ENCODE measurements around the gene GCC1. TPM values are rescaled to one million over a fixed set of nuclear protein-coding genes. Genes with fewer than 3 reads are reported as not detected.
A peak's percentile ranks its signal among the peaks of the same experiment; 100 is the strongest.
"Not testable (repeated sequence)": the region's sequence is repeated elsewhere in the genome, so short reads cannot be mapped to it uniquely, and the experiment has no call there.

The GCC1 gene
- total RNA-seq, 2 experiments from 2014 or later: 17.5 to 18.9 TPM

DNA sequence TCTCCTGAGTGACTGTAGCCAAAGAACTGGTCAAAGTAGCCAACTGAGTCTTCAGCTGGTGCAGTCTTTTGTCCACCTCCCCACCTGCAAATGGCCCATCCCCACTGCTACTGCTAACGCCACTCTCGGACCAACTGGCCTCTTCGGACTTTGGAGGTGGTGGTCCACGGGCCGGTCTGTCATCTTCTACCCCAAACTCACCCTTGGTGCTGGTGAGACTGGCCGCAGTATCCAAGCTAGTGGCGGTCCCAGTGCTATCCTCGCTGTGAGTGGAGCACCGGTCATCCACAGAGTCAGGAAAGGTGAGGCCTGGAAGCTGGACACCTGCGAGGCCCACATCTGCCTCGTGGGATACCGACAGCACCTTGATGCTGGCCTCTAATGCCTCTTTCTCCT is 750 bp downstream of the GCC1 start:
- Mint-ChIP-seq H3K9me3 (no peaks in the 10 kb centered on the region), H3K27ac (peak overlapping the region; percentile 96), H3K4me1 (peaks cover 64% of the 10 kb centered on the region), H3K36me3 (ENCODE audit: low read depth) (peaks cover 23% of the 10 kb centered on the region), H3K27me3 (no peaks in the 10 kb centered on the region), H3K4me3 (peak overlapping the region; percentile 99)
- CTCF ChIA-PET: interaction anchor here (1.4 kb wide), 1 partner anchor 237 kb away, joined by 3 read pairs; no protein-coding TSS in a partner anchor
- no peak for DNase-seq
- POLR2A ChIA-PET: no interaction called here

DNA sequence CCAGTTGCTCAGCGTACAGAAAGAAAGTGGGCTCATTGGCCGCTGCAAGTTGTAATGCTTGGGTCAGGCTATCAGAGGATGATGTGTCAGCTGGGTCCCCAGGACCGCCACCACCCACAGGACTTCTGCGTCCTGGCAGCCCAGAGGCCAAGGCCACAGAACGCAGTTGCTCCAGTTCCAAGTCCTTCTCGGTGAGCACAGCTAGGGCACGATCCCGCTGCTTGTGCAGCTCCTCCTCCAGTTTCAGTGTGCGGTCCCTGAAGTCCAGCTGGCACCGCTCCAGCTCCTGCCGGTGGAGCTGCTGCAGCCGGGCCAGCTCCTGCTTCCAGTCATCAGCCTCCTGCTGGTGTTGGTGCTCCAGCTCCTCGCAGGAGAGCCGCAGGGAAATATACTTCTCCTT is 3.0 kb downstream of the GCC1 start:
- H3K27ac Mint-ChIP-seq: no peak overlapping the region
- no peaks in the 10 kb centered on the region for H3K9me3 Mint-ChIP-seq
- no peak overlapping the region for H3K4me3 Mint-ChIP-seq
- no peak for DNase-seq
- H3K27me3 Mint-ChIP-seq: no peaks in the 10 kb centered on the region
- H3K4me1 Mint-ChIP-seq: peaks cover 55% of the 10 kb centered on the region
- ChIA-PET POLR2A (no interaction called here), CTCF (interaction anchor here (0.9 kb wide), 2 partner anchors 8 to 13 kb away, joined by 3 read pairs; no protein-coding TSS in a partner anchor)
- peaks cover 25% of the 10 kb centered on the region for H3K36me3 Mint-ChIP-seq (ENCODE audit: low read depth)

DNA sequence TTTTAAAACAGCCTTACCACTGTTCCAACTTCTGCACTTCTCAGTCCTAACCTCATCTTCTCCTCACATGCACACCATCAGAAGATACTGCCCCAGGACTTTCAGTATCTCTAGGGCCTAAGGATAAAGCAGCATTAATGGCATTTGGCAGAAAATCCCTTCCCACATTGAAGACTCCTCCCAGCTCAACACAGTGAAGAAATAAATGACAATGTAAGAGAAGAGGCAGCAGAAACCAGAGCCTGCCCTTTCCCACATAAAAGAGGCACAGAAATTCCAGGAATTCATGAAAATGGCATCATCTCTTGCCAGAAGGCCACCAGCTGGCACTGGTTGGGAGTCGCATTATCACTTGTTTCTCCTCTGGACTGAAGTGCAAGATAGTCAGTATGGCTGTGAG is 3.7 kb downstream of the GCC1 start:
- no peak for DNase-seq
- H3K36me3 Mint-ChIP-seq (ENCODE audit: low read depth): peaks cover 28% of the 10 kb centered on the region
- H3K4me3 Mint-ChIP-seq: no peak overlapping the region
- CTCF ChIA-PET: interaction anchor here (0.9 kb wide), 1 partner anchor 13 kb away, joined by 3 read pairs; no protein-coding TSS in a partner anchor
- H3K9me3 Mint-ChIP-seq: no peaks in the 10 kb centered on the region
- H3K27ac Mint-ChIP-seq: no peak overlapping the region
- peaks cover 55% of the 10 kb centered on the region for H3K4me1 Mint-ChIP-seq
- POLR2A ChIA-PET: no interaction called here
- H3K27me3 Mint-ChIP-seq: no peaks in the 10 kb centered on the region

DNA sequence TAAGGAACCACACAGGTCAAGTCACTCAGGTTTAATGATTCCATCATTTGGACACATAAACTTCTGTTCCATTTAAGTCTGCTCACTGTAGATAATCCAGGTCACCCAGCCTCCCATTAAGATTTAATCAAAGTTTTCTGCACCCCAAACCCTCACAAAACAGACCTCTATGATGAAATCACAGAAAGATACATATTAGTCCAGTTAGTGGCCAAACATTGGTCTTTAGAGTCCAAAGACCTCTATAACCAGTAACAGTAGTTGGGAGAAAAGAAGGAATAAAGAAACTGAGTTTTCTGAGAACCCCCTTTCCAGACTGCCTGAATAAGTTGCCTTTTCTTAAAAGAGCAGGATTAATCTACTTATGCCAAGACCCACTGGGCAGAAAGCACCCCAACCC is 4.8 kb downstream of the GCC1 start:
- ChIA-PET CTCF (interaction anchor here (0.8 kb wide), 1 partner anchor 17 kb away, joined by 3 read pairs; no protein-coding TSS in a partner anchor), POLR2A (no interaction called here)
- Mint-ChIP-seq H3K4me1 (peaks cover 45% of the 10 kb centered on the region), H3K4me3 (no peak overlapping the region), H3K9me3 (no peaks in the 10 kb centered on the region), H3K27ac (no peak overlapping the region), H3K36me3 (ENCODE audit: low read depth) (peaks cover 28% of the 10 kb centered on the region), H3K27me3 (no peaks in the 10 kb centered on the region)
- DNase-seq: no peak

DNA sequence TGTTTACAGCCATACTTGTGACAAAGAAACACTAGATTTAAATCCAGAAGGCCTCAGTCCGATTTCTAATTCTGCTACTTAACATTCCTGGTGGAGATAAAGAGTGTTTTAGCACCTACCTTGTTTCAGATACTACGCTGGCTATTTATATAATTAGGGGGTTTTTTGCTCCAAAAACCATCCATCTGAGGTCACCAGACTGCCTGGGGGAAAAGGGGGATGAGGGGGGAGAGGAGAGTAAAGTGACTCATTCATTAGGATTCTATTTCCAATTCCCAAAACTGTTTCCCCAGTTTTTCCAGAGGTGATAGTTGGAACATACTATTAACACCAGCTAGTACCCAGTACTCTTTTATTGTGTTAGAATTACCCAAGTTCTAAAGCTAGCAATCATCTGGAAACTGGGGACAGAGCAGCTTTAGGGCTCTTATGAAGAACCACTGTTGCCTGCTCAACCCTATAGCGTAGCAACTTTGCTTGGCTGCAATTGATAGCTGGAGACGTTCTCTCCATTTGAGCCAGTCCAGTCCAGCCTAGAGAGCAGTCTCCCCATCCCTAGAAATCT is 6.6 kb downstream of the GCC1 start:
- H3K27ac Mint-ChIP-seq: no peak overlapping the region
- no peaks in the 10 kb centered on the region for H3K9me3 Mint-ChIP-seq
- ChIA-PET CTCF (no interaction called here), POLR2A (no interaction called here)
- peaks cover 31% of the 10 kb centered on the region for H3K4me1 Mint-ChIP-seq
- no peak for DNase-seq
- no peak overlapping the region for H3K4me3 Mint-ChIP-seq
- H3K27me3 Mint-ChIP-seq: no peaks in the 10 kb centered on the region
- peaks cover 27% of the 10 kb centered on the region for H3K36me3 Mint-ChIP-seq (ENCODE audit: low read depth)

DNA sequence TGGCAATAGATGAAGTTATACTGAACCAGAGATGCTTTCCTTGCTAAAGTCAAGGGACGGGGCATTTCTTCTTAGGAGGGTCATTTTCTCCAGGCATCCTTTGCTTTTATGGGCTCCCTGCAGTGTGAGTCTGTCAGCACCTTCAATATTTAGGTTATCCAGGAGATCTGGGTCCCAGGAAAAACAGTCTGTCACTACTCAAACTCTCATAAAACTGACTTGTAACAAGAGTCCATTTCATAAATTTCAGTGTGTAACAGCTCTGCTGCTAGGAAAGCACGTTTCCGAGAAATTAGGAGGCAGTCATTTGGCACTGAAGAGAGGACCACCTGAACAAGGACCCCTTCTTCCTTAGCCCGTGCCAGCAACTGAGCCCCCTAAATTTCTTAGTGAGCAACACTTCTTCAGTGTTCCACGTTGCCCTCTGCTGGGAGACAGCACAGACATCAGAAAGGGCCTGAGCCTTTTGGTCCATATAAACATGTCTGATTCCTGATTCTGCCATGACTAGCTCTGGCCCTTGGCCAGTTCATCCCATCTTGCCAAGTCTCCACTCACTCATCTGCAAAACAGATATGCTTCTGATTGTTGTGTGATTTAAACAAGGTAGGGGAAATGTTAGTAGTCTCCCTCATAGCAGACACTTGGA is 7.2 kb downstream of the GCC1 start:
- Mint-ChIP-seq H3K9me3 (no peaks in the 10 kb centered on the region), H3K4me1 (peaks cover 24% of the 10 kb centered on the region), H3K27ac (no peak overlapping the region), H3K36me3 (ENCODE audit: low read depth) (peaks cover 23% of the 10 kb centered on the region), H3K27me3 (no peaks in the 10 kb centered on the region), H3K4me3 (no peak overlapping the region)
- POLR2A ChIA-PET: no interaction called here
- CTCF ChIA-PET: no interaction called here
- no peak for DNase-seq

DNA sequence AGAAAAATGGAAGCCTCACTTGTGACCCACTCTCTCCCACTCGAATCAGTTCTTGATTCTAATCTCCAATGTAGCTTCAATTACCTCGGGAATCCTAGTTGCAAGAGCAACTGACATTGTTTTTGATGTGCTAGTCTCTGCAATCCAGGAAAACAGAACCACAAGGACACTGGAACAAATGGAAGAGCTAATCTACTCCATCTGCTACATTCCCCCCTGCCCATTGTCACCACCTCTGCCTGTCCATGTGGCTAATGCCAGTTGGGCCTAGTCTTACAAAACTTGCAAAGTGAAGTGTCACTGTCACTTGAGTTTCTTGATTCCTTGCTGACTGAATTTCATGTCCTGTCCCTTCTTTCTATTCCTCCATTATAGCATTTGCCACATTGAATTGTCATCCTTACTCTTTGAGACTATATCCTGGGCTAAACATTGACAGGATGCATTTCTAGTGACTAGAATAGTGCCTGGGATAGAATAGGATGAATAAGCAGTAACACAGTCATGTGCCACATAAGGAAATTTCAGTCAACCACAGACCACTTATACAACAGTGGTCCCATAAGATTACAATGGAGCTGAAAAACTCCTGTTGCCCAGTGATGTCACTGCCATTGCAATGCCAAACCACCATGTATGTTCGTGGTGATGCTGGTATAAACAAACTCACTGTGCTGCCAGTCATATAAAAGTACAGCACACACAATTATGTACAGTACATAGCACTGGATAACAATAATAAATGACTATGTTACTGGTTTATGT is 13.5 kb downstream of the GCC1 start:
- Mint-ChIP-seq H3K27me3 (no peaks in the 10 kb centered on the region), H3K27ac (no peak overlapping the region), H3K36me3 (ENCODE audit: low read depth) (no peaks in the 10 kb centered on the region), H3K9me3 (peaks cover 3% of the 10 kb centered on the region), H3K4me3 (no peak overlapping the region), H3K4me1 (no peaks in the 10 kb centered on the region)
- ChIA-PET POLR2A (no interaction called here), CTCF (interaction anchor here (0.9 kb wide), 1 partner anchor 11 kb away, joined by 5 read pairs; no protein-coding TSS in a partner anchor)
- no peak for DNase-seq

DNA sequence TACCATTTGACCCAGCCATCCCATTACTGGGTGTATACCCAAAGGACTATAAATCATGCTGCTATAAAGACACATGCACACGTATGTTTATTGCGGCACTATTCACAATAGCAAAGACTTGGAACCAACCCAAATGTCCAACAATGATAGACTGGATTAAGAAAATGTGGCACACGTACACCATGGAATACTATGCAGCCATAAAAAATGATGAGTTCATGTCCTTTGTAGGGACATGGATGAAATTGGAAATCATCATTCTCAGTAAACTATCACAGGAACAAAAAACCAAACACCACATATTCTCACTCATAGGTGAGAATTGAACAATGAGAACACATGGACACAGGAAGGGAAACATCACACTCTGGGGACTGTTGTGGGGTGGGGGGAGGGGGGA is 17.4 kb downstream of the GCC1 start:
- H3K9me3 Mint-ChIP-seq; POLR2A ChIA-PET; DNase-seq; H3K36me3 Mint-ChIP-seq (ENCODE audit: low read depth); H3K27ac Mint-ChIP-seq; CTCF ChIA-PET; H3K4me1 Mint-ChIP-seq; H3K27me3 Mint-ChIP-seq; H3K4me3 Mint-ChIP-seq: not testable (repeated sequence)

DNA sequence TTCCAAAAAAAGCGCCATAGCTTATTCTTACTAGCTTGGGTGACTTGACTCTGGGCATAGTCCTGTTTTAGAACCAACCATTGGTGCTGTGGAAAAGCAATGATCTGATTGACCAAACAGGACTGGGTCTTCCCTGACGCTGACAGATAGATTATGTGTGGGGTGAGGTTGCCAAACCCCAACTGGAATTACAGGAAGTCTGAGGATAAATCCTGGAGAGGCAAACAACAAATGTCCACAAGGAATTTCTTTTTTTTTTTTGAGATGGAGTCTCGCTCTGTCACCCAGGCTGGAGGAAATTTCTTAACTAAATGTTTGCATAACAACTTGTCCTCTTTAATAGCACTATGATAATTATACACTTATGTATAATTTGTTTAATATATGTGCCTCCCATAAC is 19.2 kb downstream of the GCC1 start:
- Mint-ChIP-seq H3K27me3 (no peaks in the 10 kb centered on the region), H3K4me1 (no peaks in the 10 kb centered on the region), H3K4me3 (no peak overlapping the region), H3K9me3 (peaks cover 6% of the 10 kb centered on the region), H3K36me3 (ENCODE audit: low read depth) (no peaks in the 10 kb centered on the region), H3K27ac (no peak overlapping the region)
- DNase-seq: no peak
- ChIA-PET POLR2A (no interaction called here), CTCF (no interaction called here)

DNA sequence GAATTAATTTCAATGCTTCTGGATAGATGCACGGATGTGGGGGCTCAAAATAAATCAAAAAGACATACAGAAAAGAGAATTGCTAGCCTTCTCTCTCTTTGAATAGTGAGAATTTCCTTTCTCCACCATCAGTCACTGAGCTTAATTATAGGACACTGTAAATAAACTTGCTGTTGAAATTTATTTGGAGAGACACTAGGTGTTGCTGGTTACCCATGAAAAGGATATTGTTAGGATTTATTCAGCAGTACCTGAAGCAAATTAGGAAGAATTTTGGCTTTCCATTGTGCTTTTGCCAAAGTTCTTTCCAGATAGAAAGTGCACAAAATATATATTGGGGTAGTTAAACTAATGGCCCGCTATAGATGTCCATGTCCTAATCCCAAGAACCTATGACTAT is 27.6 kb downstream of the GCC1 start:
- ChIA-PET POLR2A (no interaction called here), CTCF (no interaction called here)
- H3K27me3 Mint-ChIP-seq: peaks cover 3% of the 10 kb centered on the region
- no peak for DNase-seq
- H3K27ac Mint-ChIP-seq: no peak overlapping the region
- H3K4me1 Mint-ChIP-seq: no peaks in the 10 kb centered on the region
- no peaks in the 10 kb centered on the region for H3K36me3 Mint-ChIP-seq (ENCODE audit: low read depth)
- H3K4me3 Mint-ChIP-seq: no peak overlapping the region
- H3K9me3 Mint-ChIP-seq: no peaks in the 10 kb centered on the region

DNA sequence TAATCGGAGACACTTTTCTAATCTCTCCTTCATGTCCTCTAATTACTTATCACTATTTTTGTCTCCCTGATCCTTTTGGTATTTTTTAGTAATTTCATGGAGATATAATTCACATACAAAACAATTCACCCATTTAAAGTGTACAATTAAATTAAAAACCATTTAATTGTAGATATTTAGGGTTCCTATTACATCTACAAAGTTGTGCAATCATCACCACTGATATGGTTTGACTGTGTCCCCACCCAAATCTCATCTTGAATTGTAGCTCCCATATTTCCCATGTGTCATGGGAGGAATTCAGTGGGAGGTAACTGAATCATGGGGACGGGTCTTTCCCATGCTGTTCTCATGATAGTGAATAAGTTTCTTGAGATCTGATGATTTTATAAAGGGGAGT is 29.0 kb downstream of the GCC1 start:
- H3K36me3 Mint-ChIP-seq (ENCODE audit: low read depth): no peaks in the 10 kb centered on the region
- peaks cover 3% of the 10 kb centered on the region for H3K27me3 Mint-ChIP-seq
- H3K27ac Mint-ChIP-seq: no peak overlapping the region
- ChIA-PET POLR2A (no interaction called here), CTCF (no interaction called here)
- DNase-seq: no peak
- no peaks in the 10 kb centered on the region for H3K4me1 Mint-ChIP-seq
- H3K4me3 Mint-ChIP-seq: no peak overlapping the region
- H3K9me3 Mint-ChIP-seq: no peaks in the 10 kb centered on the region

DNA sequence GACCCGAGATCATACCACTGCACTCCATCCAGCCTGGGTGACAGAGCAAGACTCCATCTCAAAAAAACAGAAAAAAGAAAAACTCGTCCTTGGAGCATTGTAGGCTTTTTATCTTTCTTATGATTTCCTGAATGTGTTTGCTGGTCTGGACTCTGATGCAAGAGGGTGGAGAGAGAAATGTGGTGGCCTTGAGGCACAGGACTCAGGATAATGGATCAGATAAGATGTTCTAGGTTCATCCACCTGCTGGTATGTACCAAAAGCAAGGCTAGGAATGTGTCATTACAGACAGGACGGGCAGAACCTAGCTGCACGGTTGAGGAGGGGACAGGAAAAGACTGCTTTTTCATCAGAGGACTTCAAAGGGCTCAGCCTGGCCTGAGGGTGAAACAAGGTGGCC is 33.5 kb downstream of the GCC1 start:
- Mint-ChIP-seq H3K27ac (no peak overlapping the region), H3K4me3 (no peak overlapping the region), H3K27me3 (peaks cover 12% of the 10 kb centered on the region), H3K36me3 (ENCODE audit: low read depth) (no peaks in the 10 kb centered on the region), H3K4me1 (no peaks in the 10 kb centered on the region), H3K9me3 (peaks cover 2% of the 10 kb centered on the region)
- ChIA-PET CTCF (no interaction called here), POLR2A (no interaction called here)
- DNase-seq: no peak

DNA sequence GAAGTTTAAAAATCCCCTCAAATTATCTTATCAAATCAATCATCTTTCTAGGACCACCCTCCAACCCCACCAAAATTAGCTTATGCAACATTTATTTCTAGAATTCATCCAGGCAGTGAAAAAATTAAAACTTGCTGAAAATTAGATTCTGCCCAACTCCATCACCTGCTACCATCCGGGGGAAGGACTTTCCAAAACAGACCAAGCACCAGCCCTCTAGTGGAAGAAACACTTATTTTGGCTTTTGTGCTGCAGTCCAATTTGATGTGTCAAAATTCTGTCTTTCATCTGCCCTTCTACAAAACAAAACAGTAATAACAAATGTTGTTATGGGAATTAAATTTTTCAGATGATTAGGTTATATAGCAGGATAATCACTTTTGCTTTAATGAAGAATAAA is 35.1 kb downstream of the GCC1 start:
- POLR2A ChIA-PET: no interaction called here
- H3K4me1 Mint-ChIP-seq: no peaks in the 10 kb centered on the region
- CTCF ChIA-PET: no interaction called here
- H3K27me3 Mint-ChIP-seq: peaks cover 14% of the 10 kb centered on the region
- no peak overlapping the region for H3K4me3 Mint-ChIP-seq
- H3K36me3 Mint-ChIP-seq (ENCODE audit: low read depth): no peaks in the 10 kb centered on the region
- H3K9me3 Mint-ChIP-seq: peaks cover 9% of the 10 kb centered on the region
- no peak for DNase-seq
- no peak overlapping the region for H3K27ac Mint-ChIP-seq
